CD4-positive, alpha-beta T cell treated with Interleukin-17A for 1 hour (primary cell): ENCODE results near the gene CERS6.

Experiments
- DNase-seq: peaks from one replicate; pipeline ENCODE4 v3.0.0-alpha.2; 2020

CERS6 gene

GRCh38 chr2:168814046-168814445 lies 358.0 kb downstream of the CERS6 start:
- no peak for DNase-seq

- no peak for DNase-seq
Measured at GRCh38 chr2:168814939-168815907, 359.2 kb downstream of the CERS6 start.

GRCh38 chr2:168816369-168816768 lies 360.3 kb downstream of the CERS6 start:
- DNase-seq = no peak

- no peak for DNase-seq
Measured at GRCh38 chr2:168819050-168819715, 363.1 kb downstream of the CERS6 start.

- no peak for DNase-seq
Measured at GRCh38 chr2:168819829-168820489, 363.9 kb downstream of the CERS6 start.

- no peak for DNase-seq
Measured at GRCh38 chr2:168821577-168821976, 365.5 kb downstream of the CERS6 start.

- DNase-seq = no peak
Measured at GRCh38 chr2:168821992-168822391, 365.9 kb downstream of the CERS6 start.
